GM18868 (cell line): ENCODE data around the gene RAB4A.

Source experiments
- ATAC-seq: cut with Tn5 transposase; IDR thresholded peaks from one replicate; pipeline ENCODE4 v1.9.1; 2021; ENCODE audit warnings: mild to moderate bottlenecking, moderate library complexity; ENCODE audit not compliant: unreplicated experiment

RAB4A gene

GRCh38 chr1:229295745-229296144 is 24.8 kb downstream of the RAB4A start:
- ATAC-seq: no peak

GRCh38 chr1:229296541-229296941 is 25.6 kb downstream of the RAB4A start:
- ATAC-seq: no peak

- ATAC-seq: no peak
Observed at GRCh38 chr1:229297746-229298145, 26.8 kb downstream of the RAB4A start.

- ATAC-seq: no peak
Observed at GRCh38 chr1:229298420-229298819, 27.5 kb downstream of the RAB4A start.

- no peak for ATAC-seq
Observed at GRCh38 chr1:229298887-229299503, 28.1 kb downstream of the RAB4A start.

GRCh38 chr1:229300099-229300757 is 29.3 kb downstream of the RAB4A start:
- no peak for ATAC-seq

GRCh38 chr1:229302740-229303139 is 31.8 kb downstream of the RAB4A start:
- ATAC-seq: no peak

GRCh38 chr1:229303855-229304254 is 32.9 kb downstream of the RAB4A start:
- no peak for ATAC-seq

GRCh38 chr1:229305392-229305791 is 34.5 kb downstream of the RAB4A start:
- no peak for ATAC-seq

- ATAC-seq: no peak
Observed at GRCh38 chr1:229309074-229309473, 38.2 kb downstream of the RAB4A start.

GRCh38 chr1:229309684-229310083 is 38.8 kb downstream of the RAB4A start:
- no peak for ATAC-seq

GRCh38 chr1:229310833-229311232 is 39.9 kb downstream of the RAB4A start:
- ATAC-seq: no peak

- no peak for ATAC-seq
Observed at GRCh38 chr1:229316166-229316565, 45.3 kb downstream of the RAB4A start.

- ATAC-seq: no peak
Observed at GRCh38 chr1:229318056-229318455, 47.1 kb downstream of the RAB4A start.

- ATAC-seq: no peak
Observed at GRCh38 chr1:229319487-229319886, 48.6 kb downstream of the RAB4A start.

- no peak for ATAC-seq
Observed at GRCh38 chr1:229323201-229323600, 52.3 kb downstream of the RAB4A start.

- no peak for ATAC-seq
Observed at GRCh38 chr1:229323885-229324553, 53.1 kb downstream of the RAB4A start.

GRCh38 chr1:229325401-229325800 is 54.5 kb downstream of the RAB4A start:
- ATAC-seq: no peak

GRCh38 chr1:229325853-229326487 is 55.1 kb downstream of the RAB4A start:
- no peak for ATAC-seq

- no peak for ATAC-seq
Observed at GRCh38 chr1:229326601-229327000, 55.7 kb downstream of the RAB4A start.

GRCh38 chr1:229327765-229328164 is 56.9 kb downstream of the RAB4A start:
- peak; percentile 69 for ATAC-seq
